Stimulated activated CD4-positive, alpha-beta T cell treated with anti-CD3 and anti-CD28 coated beads, Interleukin-12 subunit alpha, Interleukin-12 subunit beta, amount 100 ng/mL, for 48 hours (primary cell): Measurements from ENCODE around the gene OTUB2.
"Not testable (repeated sequence)": the region's sequence is repeated elsewhere in the genome, so short reads cannot be mapped to it uniquely, and the experiment has no call there.

Experiments used
- DNase-seq, 3 donors: peaks; one replicate each; pipeline ENCODE4 v3.0.0-alpha.2; 2020; ENCODE audit warnings: low read depth in 2 of 3, low spot score in 1 of 3

OTUB2 gene

GRCh38 chr14:94054401-94054800 is 28.3 kb downstream of the OTUB2 start:
- no peak for DNase-seq

- DNase-seq: no peak
Observed at GRCh38 chr14:94054936-94055335, 28.8 kb downstream of the OTUB2 start.

- peak in 1 of 3 donors; percentile 17 for DNase-seq
Observed at GRCh38 chr14:94056579-94057308, 30.6 kb downstream of the OTUB2 start.

GRCh38 chr14:94058128-94058673 is 32.1 kb downstream of the OTUB2 start:
- DNase-seq: no peak

- no peak for DNase-seq
Observed at GRCh38 chr14:94058674-94059138, 32.6 kb downstream of the OTUB2 start.

GRCh38 chr14:94059998-94060397 is 33.9 kb downstream of the OTUB2 start:
- DNase-seq: no peak

GRCh38 chr14:94062344-94062940 is 36.3 kb downstream of the OTUB2 start:
- DNase-seq: no peak

GRCh38 chr14:94066089-94066676 is 40.0 kb downstream of the OTUB2 start:
- DNase-seq: no peak

- DNase-seq: not testable (repeated sequence)
Observed at GRCh38 chr14:94072076-94072475, 45.9 kb downstream of the OTUB2 start.

GRCh38 chr14:94074534-94074933 is 48.4 kb downstream of the OTUB2 start:
- DNase-seq: no peak

- DNase-seq: no peak
Observed at GRCh38 chr14:94075008-94075407, 48.9 kb downstream of the OTUB2 start.

GRCh38 chr14:94077111-94077821 is 51.1 kb downstream of the OTUB2 start:
- no peak for DNase-seq

GRCh38 chr14:94077823-94078222 is 51.7 kb downstream of the OTUB2 start:
- DNase-seq: no peak

GRCh38 chr14:94079891-94080620 is 53.9 kb downstream of the OTUB2 start:
- DNase-seq: no peak

GRCh38 chr14:94080621-94081385 is 54.7 kb downstream of the OTUB2 start, which contains the start of the genes DDX24 and IFI27L1:
Gene DDX24 (minus strand): TSS chr14:94081202. CDS start chr14:94079742, 1,460 bp downstream.
Gene IFI27L1 (plus strand): TSS chr14:94081310. CDS start chr14:94096938, 15,628 bp downstream.
- peak; percentile 93 to 94 (median 94) for DNase-seq

GRCh38 chr14:94081386-94081820 is 55.3 kb downstream of the OTUB2 start:
- no peak for DNase-seq

- DNase-seq: no peak
Observed at GRCh38 chr14:94087891-94088290, 61.8 kb downstream of the OTUB2 start.

- DNase-seq: no peak
Observed at GRCh38 chr14:94088516-94088915, 62.4 kb downstream of the OTUB2 start.

- DNase-seq: no peak
Observed at GRCh38 chr14:94089479-94089878, 63.3 kb downstream of the OTUB2 start.

GRCh38 chr14:94093418-94093817 is 67.3 kb downstream of the OTUB2 start:
- no peak for DNase-seq
